GM18508 (cell line): ENCODE measurements around the gene SLC1A4.
"Not testable (repeated sequence)": the region's sequence is repeated elsewhere in the genome, so short reads cannot be mapped to it uniquely, and the experiment has no call there.

Experiments
- ATAC-seq: cut with Tn5 transposase; IDR thresholded peaks from one replicate; pipeline ENCODE4 v1.9.1; 2021; ENCODE audit warnings: moderate number of reproducible peaks; ENCODE audit not compliant: insufficient read depth, unreplicated experiment

The SLC1A4 gene

GRCh38 chr2:64989982-64990614 is 899 bp downstream of the SLC1A4 start:
- no peak for ATAC-seq

- no peak for ATAC-seq
Measured at GRCh38 chr2:64990876-64991275, 1.7 kb downstream of the SLC1A4 start.

- ATAC-seq: no peak
Measured at GRCh38 chr2:64992218-64992617, 3.0 kb downstream of the SLC1A4 start.

- no peak for ATAC-seq
Measured at GRCh38 chr2:64992990-64993389, 3.8 kb downstream of the SLC1A4 start.

GRCh38 chr2:64995041-64995440 is 5.8 kb downstream of the SLC1A4 start:
- ATAC-seq: no peak

- no peak for ATAC-seq
Measured at GRCh38 chr2:64996871-64997307, 7.7 kb downstream of the SLC1A4 start.

GRCh38 chr2:64998658-64999061 is 9.5 kb downstream of the SLC1A4 start:
- ATAC-seq: no peak

- no peak for ATAC-seq
Measured at GRCh38 chr2:64999754-65000153, 10.6 kb downstream of the SLC1A4 start.

GRCh38 chr2:65000644-65001043 is 11.4 kb downstream of the SLC1A4 start:
- ATAC-seq: no peak

- ATAC-seq: no peak
Measured at GRCh38 chr2:65003037-65003436, 13.8 kb downstream of the SLC1A4 start.

- ATAC-seq: not testable (repeated sequence)
Measured at GRCh38 chr2:65004232-65004631, 15.0 kb downstream of the SLC1A4 start.

GRCh38 chr2:65013776-65014175 is 24.6 kb downstream of the SLC1A4 start:
- ATAC-seq: no peak

GRCh38 chr2:65015731-65016130 is 26.5 kb downstream of the SLC1A4 start:
- ATAC-seq: no peak

- ATAC-seq: no peak
Measured at GRCh38 chr2:65016789-65017188, 27.6 kb downstream of the SLC1A4 start.

- no peak for ATAC-seq
Measured at GRCh38 chr2:65017335-65017734, 28.1 kb downstream of the SLC1A4 start.

- ATAC-seq: no peak
Measured at GRCh38 chr2:65018141-65018582, 29.0 kb downstream of the SLC1A4 start.

GRCh38 chr2:65019010-65019409 is 29.8 kb downstream of the SLC1A4 start:
- ATAC-seq: no peak

- no peak for ATAC-seq
Measured at GRCh38 chr2:65019675-65020195, 30.5 kb downstream of the SLC1A4 start.

GRCh38 chr2:65020251-65020650 is 31.1 kb downstream of the SLC1A4 start:
- not testable (repeated sequence) for ATAC-seq

GRCh38 chr2:65020943-65021528 is 31.8 kb downstream of the SLC1A4 start:
- no peak for ATAC-seq

- ATAC-seq: no peak
Measured at GRCh38 chr2:65021709-65022108, 32.5 kb downstream of the SLC1A4 start.

GRCh38 chr2:65022189-65022588 is 33.0 kb downstream of the SLC1A4 start:
- ATAC-seq: no peak
